Measurements from ENCODE around the gene RBP4. TPM values are rescaled to one million over a fixed set of nuclear protein-coding genes. Genes with fewer than 3 reads are reported as not detected.
"Not testable (repeated sequence)": the region's sequence is repeated elsewhere in the genome, so short reads cannot be mapped to it uniquely, and the experiment has no call there.

The RBP4 gene
- total RNA-seq, 4 donors from 2014 or later = 188 to 1,096 (median 353) TPM

- no peak for TF ChIP-seq CTCF (IDR thresholded peaks at IDR 0.05)
- DNase-seq (ENCODE audit: low spot score) (no peak), ATAC-seq (ENCODE audit: low FRiP score) (no peak)
These were observed 46.7 kb downstream of the RBP4 start for GRCh38 chr10:93554316-93554663.

GRCh38 chr10:93553482-93554315 is 47.3 kb downstream of the RBP4 start:
- no peak for TF ChIP-seq CTCF (IDR thresholded peaks at IDR 0.05)
- no peak for DNase-seq (ENCODE audit: low spot score)
- no peak for ATAC-seq (ENCODE audit: low FRiP score)

- TF ChIP-seq CTCF (IDR thresholded peaks at IDR 0.05) = no peak
- DNase-seq (ENCODE audit: low spot score) (no peak), ATAC-seq (ENCODE audit: low FRiP score) (no peak)
These were observed 48.3 kb downstream of the RBP4 start for GRCh38 chr10:93552780-93553179.

- DNase-seq (ENCODE audit: low spot score) (no peak), ATAC-seq (ENCODE audit: low FRiP score) (no peak)
- no peak for TF ChIP-seq CTCF (IDR thresholded peaks at IDR 0.05)
These were observed 50.4 kb downstream of the RBP4 start for GRCh38 chr10:93550606-93551005.

DNA sequence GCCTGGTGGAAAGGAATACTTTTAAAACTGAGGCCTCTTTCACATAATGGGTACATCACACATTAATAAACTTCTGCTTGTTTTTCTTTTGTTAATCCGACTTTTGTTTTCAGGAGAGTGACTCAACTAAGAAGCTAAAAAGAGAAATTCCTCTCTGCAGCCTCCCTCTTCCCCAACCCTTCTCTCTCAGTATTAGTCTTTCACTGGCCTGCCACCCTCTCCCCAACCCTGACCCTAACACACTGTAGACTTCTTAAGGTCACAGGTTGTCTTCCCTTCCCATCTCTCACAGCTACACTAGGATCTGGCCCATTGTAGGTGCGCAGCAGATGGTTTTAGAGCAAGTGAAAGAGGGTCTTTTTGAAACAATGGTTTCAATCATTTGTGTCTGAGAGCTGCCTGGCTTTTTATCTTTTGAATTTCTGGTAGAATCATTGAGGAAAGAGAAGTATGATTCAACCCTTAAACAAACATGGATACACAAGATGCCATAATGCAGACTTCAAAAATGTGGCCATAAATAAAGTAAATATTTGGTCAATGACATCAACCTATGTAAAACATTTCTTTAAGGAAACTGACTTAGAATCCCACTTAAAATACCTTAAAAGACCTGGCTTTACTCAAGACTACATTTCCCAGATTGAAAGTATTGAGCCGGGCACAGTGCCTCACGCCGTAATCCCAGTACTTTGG is 52.5 kb downstream of the RBP4 start:
- no peak for ATAC-seq (ENCODE audit: low FRiP score)
- TF ChIP-seq CTCF (IDR thresholded peaks at IDR 0.05) = no peak
- DNase-seq (ENCODE audit: low spot score) = no peak

DNA sequence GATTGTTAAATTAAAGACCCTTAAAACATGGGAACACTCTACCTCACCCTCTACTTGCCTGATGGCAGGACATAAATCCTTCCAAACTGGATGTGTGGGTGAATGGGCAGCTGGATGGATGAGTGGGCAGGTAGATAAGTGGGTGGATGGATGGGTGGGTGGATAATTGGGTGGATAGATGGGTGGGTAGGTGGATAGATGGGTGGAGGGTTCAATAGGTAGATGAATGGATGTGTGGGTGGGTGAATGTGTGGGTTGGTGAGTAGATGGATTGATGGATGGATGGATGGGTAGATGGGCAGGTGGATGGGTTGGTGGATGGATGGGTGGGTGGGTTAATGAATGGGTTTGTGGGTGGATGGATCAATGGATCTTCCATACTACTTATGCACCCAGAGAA is 53.5 kb downstream of the RBP4 start:
- DNase-seq (ENCODE audit: low spot score) = no peak
- ATAC-seq (ENCODE audit: low FRiP score) = no peak
- TF ChIP-seq CTCF (IDR thresholded peaks at IDR 0.05) = no peak

- not testable (repeated sequence) for DNase-seq (ENCODE audit: low spot score); ATAC-seq (ENCODE audit: low FRiP score)
These were observed 54.0 kb downstream of the RBP4 start for GRCh38 chr10:93546995-93547394.
